ENCODE data around the gene CNIH3. TPM values are rescaled to one million over a fixed set of nuclear protein-coding genes. Genes with fewer than 3 reads are reported as not detected.

CNIH3 gene
- total RNA-seq, 1 experiment from 2014 or later, result 3.7 TPM

- TF ChIP-seq TCF7L2 (IDR thresholded peaks at IDR 0.05; ENCODE audit: low read depth, low read length) (no peak), REST (IDR thresholded peaks at IDR 0.05; ENCODE audit: insufficient read depth in 1 of 2, low read depth in 2 of 2, low read length in 1 of 2) (no peak), CTCF (IDR thresholded peaks at IDR 0.05) (no peak), SIN3A (IDR thresholded peaks at IDR 0.05; ENCODE audit: borderline replicate concordance, insufficient read depth, low read depth, low read length) (no peak), POLR2AphosphoS5 (IDR thresholded peaks at IDR 0.05; ENCODE audit: low read depth, low read length) (no peak)
- intact Hi-C loops (cut with micrococcal nuclease; ENCODE audit: unreplicated experiment), result no loop called here
- Histone ChIP-seq H3K36me3 (ENCODE audit: control insufficient read depth, insufficient read depth, low read length) (no peaks in the 10 kb centered on the region), H3K4me3 (ENCODE audit: low read depth in 2 of 2, low read length in 2 of 2) (no peak overlapping the region), H3K27ac (ENCODE audit: low read length) (no peak overlapping the region), H3K4me1 (ENCODE audit: control insufficient read depth, insufficient read depth, low read length) (no peaks in the 10 kb centered on the region), H3K27me3 (ENCODE audit: control insufficient read depth, insufficient read depth, low read length) (0 out of 2 replicates have a peak, but pooled peaks cover 3% of the 10 kb centered on the region), H3K9me3 (ENCODE audit: control insufficient read depth, insufficient read depth, low read depth, low read length) (no peaks in the 10 kb centered on the region)
- in situ Hi-C loops (cut with HindIII; ENCODE audit: low pct_unique_long_range_greater_than_20kb, low sequenced_read_pairs), result no loop called here
- no TSS peak for BruUV-seq (replicated peaks)
- no peak for ATAC-seq
- ChIA-PET CTCF (no interaction called here), POLR2A (no interaction called here)
- no peak for DNase-seq (ENCODE audit: low read depth, low spot score)
Measured at GRCh38 chr1:224760163-224760562, 144.0 kb downstream of the CNIH3 start.

GRCh38 chr1:224761245-224761644, 145.1 kb downstream of the CNIH3 start:
- DNase-seq (ENCODE audit: low read depth, low spot score) (no peak), ATAC-seq (no peak)
- in situ Hi-C loops (cut with HindIII; ENCODE audit: low pct_unique_long_range_greater_than_20kb, low sequenced_read_pairs), result no loop called here
- Histone ChIP-seq H3K36me3 (ENCODE audit: control insufficient read depth, insufficient read depth, low read length) (no peaks in the 10 kb centered on the region), H3K27me3 (ENCODE audit: control insufficient read depth, insufficient read depth, low read length) (0 out of 2 replicates have a peak, but pooled peaks cover 3% of the 10 kb centered on the region), H3K9me3 (ENCODE audit: control insufficient read depth, insufficient read depth, low read depth, low read length) (no peaks in the 10 kb centered on the region), H3K4me1 (ENCODE audit: control insufficient read depth, insufficient read depth, low read length) (no peaks in the 10 kb centered on the region), H3K4me3 (ENCODE audit: low read depth in 2 of 2, low read length in 2 of 2) (no peak overlapping the region), H3K27ac (ENCODE audit: low read length) (no peak overlapping the region)
- intact Hi-C loops (cut with micrococcal nuclease; ENCODE audit: unreplicated experiment), result no loop called here
- CTCF ChIA-PET, result no interaction called here
- POLR2A ChIA-PET, result no interaction called here
- TF ChIP-seq SIN3A (IDR thresholded peaks at IDR 0.05; ENCODE audit: borderline replicate concordance, insufficient read depth, low read depth, low read length) (no peak), CTCF (IDR thresholded peaks at IDR 0.05) (no peak), REST (IDR thresholded peaks at IDR 0.05; ENCODE audit: insufficient read depth in 1 of 2, low read depth in 2 of 2, low read length in 1 of 2) (no peak)
- BruUV-seq (replicated peaks), result no TSS peak
